ENCODE measurements around the gene RABEP2.
"Not testable (repeated sequence)": the region's sequence is repeated elsewhere in the genome, so short reads cannot be mapped to it uniquely, and the experiment has no call there.

The RABEP2 gene

GRCh38 chr16:28931801-28932225 lies 6.8 kb upstream of the RABEP2 start, which contains the start of gene CD19:
Gene CD19 (plus strand): TSS chr16:28931971. CDS start chr16:28932001, 30 bp downstream.
- no peak for DNase-seq

- no peak for DNase-seq
Observed at GRCh38 chr16:28930652-28931051, 5.6 kb upstream of the RABEP2 start.

GRCh38 chr16:28930203-28930602 lies 5.2 kb upstream of the RABEP2 start:
- no peak for DNase-seq

GRCh38 chr16:28927815-28928214 lies 2.8 kb upstream of the RABEP2 start:
- DNase-seq = no peak

- DNase-seq = not testable (repeated sequence)
Observed at GRCh38 chr16:28926284-28926683, 1.2 kb upstream of the RABEP2 start.

- peak; percentile 5 for DNase-seq
Observed at GRCh38 chr16:28925386-28926228, 569 bp upstream of the RABEP2 start.

GRCh38 chr16:28924399-28924761 lies 658 bp downstream of the RABEP2 start:
- no peak for DNase-seq

GRCh38 chr16:28923652-28924398 lies 1.2 kb downstream of the RABEP2 start:
- DNase-seq = no peak

GRCh38 chr16:28923231-28923587 lies 1.8 kb downstream of the RABEP2 start:
- DNase-seq = no peak

- DNase-seq = no peak
Observed at GRCh38 chr16:28918698-28919097, 6.3 kb downstream of the RABEP2 start.

GRCh38 chr16:28917095-28917494 lies 7.9 kb downstream of the RABEP2 start:
- DNase-seq = no peak

GRCh38 chr16:28915181-28915580 lies 9.9 kb downstream of the RABEP2 start:
- no peak for DNase-seq

GRCh38 chr16:28913946-28914724 lies 10.9 kb downstream of the RABEP2 start:
- DNase-seq = no peak

GRCh38 chr16:28912558-28912957 lies 12.5 kb downstream of the RABEP2 start:
- no peak for DNase-seq

- no peak for DNase-seq
Observed at GRCh38 chr16:28910086-28911031, 14.7 kb downstream of the RABEP2 start.

- no peak for DNase-seq
Observed at GRCh38 chr16:28905800-28906372, 19.2 kb downstream of the RABEP2 start.

GRCh38 chr16:28905229-28905754 lies 19.7 kb downstream of the RABEP2 start:
- no peak for DNase-seq

- DNase-seq = no peak
Observed at GRCh38 chr16:28904828-28905227, 20.2 kb downstream of the RABEP2 start.

GRCh38 chr16:28904363-28904762 lies 20.7 kb downstream of the RABEP2 start:
- DNase-seq = no peak

- no peak for DNase-seq
Observed at GRCh38 chr16:28903344-28904042, 21.5 kb downstream of the RABEP2 start.

- DNase-seq = no peak
Observed at GRCh38 chr16:28902909-28903308, 22.1 kb downstream of the RABEP2 start.
